GM20431 (cell line): ENCODE data around the gene MTA1.

Experiments used
- in situ Hi-C: fragments of 300-500 bp; cut with MseI, MboI; formaldehyde crosslinking; loops from one replicate; pipeline ENCODE4 v1.15.0; 2020; ENCODE audit warnings: low sequenced_read_pairs; ENCODE audit not compliant: unreplicated experiment

MTA1 gene

DNA sequence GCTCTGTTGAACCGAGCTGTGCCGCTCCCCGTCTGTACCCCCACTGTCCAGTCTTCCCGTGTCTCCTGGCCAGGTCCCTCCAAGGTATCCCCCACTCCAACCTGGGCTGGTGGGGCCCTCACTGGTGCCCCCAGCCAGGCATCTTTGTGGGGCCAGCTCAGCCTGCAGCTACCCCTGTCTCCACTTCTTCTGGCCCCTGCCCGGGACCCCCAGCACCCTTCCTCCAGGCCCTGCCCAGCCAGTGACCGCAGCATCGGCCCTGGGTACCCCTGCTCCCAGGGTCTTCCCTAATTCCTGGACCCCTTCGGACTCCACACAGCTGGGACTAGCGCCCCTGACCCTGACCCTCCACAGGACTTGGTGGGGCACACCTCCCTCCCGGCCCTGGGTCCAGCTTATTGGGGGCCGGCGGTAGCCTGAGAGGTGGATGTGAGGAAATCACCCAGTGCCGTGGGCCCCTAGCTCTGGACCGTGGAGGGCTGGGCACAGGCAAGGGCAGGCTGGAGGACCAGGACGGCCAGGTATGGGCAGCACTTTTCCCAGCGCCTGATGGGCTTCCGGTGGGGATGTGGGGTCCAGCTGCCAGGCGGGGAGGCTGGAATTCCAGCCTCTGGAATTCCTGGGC is 63.0 kb downstream of the MTA1 start:
- in situ Hi-C loops = no loop called here

DNA sequence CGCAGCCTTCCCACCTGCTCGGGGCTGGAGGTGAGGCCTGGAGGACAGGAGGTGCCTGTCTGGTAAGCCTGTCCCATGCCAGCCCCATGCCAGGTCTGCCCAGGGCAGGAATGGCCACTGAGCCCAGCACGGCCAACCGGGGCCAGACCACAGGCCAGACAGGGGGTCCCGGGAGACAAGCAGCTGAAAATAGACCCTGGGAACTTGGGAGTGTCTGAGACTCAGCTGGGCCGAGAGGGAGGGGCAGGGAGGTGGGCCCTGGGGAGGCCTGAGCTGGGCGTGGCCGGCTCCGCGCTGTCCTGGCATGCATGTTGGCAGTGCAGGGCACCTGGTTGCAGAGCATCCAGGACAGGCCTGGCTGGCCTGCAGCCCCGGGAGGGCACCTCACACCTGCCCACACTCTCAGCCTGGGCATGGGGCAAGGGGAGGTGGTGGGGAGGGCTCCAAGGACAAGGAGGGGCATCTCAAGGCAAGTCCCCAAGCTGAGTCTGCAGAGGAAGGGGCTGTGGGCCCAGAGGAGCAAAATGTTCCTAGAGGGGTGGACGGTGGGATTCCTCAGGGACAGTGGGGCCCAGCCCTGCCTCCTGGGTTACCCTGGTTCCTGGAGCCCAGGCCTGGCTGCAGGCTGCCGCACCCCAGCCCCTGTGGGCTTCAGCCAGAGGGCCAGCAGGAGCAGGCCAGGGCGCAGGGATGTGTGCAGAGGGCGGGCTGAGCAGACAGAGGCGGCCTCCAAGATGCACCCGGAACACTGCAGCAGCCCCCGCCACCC is 63.9 kb downstream of the MTA1 start:
- in situ Hi-C loops = no loop called here

GRCh38 chr14:105484069-105484996 is 64.7 kb downstream of the MTA1 start:
- in situ Hi-C loops = no loop called here

- in situ Hi-C loops = no loop called here
Measured at GRCh38 chr14:105484997-105485393, 65.4 kb downstream of the MTA1 start.

DNA sequence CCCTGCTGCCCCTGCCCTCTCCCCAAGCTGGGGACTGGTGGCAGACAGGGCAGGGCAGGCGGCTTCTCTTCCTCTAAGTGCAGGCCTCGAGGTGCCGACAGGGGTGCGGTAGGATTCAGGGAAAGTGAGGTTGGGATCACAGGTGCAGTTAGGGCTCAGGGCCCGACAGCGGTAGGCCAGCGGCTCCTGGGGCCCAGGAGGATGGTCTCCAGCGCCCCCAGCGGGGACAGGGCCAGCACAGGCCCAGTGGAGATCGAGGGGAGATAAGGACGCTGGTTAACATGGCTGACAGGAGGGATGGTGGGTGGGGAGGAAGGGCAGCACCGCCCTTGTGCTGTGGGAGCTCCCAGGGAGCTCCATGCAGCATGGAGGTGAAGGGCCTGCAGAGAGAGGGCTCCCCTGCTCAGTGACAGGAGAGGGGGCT is 66.1 kb downstream of the MTA1 start:
- in situ Hi-C loops = no loop called here

DNA sequence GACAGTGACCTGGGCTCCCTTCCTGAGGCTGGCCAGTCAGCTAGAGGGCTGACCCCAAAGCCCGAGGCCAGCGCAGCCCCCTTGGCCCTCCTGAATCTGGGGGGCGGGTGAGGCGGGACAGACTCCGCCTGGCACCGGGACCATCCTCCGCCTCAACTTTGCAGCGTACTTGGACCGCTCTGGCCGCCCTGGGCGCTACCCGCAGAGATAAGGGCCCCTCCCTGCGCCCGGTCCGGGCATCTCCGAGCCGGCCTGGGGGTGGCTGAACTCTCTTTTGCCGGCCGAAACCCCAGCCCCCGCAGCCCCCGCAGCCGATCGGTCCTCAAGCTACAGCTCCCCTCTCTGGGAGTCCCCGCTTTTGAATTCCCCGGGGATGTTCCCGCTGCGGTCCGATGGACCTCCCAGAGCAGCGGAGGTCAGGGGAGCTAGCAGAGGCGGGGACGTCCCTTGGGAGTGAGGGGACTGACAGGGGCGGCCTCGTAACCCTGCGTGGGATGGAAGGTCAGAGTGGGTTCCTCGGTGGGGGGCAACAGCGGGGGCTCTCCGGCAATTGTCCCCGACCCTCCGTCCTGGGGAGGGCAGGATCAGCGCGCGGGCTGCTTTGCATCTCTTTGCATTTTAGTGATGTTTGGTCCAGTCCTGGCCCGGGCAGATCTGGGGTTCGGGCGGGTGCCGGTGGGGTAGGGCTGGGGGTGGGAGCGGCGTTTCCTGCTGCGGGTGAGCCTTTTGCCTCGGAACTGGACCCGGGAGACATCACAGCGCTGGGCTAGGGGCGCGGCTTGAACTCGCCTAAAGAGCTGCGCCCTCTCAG is 66.7 kb downstream of the MTA1 start, which contains the start of gene CRIP1:
TSS of gene CRIP1 (plus strand) at position 724 of the 811 bp plus-strand sequence. CDS start 374 bp downstream, outside the sequence.
- in situ Hi-C loops = no loop called here

DNA sequence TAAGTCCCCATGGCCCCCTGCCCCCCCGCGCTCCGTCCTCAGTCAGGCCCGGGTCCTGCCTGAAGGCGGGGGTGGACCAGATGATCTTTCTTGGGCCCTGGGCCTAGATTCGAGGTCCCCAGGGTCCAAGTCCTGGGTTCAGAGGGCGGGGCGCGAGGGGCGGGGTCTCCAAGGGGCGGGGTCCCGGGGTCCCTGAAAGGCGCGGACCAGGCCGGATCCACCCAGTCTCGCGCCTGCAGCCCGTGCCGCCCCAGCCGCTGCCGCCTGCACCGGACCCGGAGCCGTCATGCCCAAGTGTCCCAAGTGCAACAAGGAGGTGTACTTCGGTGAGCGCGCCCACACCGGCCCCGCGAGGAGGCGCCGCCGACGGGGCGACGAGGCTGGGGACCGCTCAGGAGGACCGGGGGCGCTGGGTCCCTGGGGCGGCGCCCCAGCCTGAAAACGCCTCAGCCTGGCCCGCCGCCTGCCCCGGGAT is 67.4 kb downstream of the MTA1 start:
- in situ Hi-C loops = no loop called here

DNA sequence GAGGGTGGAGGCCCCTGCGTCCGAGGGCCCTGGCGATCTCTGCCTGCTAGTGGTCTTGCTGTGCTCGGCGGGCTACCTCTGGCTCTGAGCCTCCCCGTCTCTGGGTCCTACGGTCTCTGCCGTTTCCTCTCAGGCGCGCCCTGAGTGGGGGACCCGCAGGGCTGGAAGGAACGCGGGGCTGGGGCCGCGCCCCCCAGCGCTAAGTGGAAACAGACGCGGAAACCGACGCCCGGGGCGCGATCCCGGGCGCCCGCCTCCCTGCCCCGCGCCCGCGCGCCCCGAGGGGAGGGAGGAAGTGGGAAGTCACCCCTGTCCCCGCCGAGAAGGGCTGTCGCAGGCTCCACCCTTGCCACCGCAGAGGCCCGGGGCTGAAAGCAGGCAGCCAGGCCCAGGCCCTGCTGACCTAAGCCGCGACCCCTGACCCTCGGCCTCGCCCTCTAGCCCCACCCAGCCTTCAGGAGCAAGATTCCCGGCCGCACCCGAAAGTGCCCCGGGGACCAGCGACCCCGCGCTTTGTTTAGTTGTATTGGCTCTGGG is 67.9 kb downstream of the MTA1 start:
- in situ Hi-C loops = no loop called here

DNA sequence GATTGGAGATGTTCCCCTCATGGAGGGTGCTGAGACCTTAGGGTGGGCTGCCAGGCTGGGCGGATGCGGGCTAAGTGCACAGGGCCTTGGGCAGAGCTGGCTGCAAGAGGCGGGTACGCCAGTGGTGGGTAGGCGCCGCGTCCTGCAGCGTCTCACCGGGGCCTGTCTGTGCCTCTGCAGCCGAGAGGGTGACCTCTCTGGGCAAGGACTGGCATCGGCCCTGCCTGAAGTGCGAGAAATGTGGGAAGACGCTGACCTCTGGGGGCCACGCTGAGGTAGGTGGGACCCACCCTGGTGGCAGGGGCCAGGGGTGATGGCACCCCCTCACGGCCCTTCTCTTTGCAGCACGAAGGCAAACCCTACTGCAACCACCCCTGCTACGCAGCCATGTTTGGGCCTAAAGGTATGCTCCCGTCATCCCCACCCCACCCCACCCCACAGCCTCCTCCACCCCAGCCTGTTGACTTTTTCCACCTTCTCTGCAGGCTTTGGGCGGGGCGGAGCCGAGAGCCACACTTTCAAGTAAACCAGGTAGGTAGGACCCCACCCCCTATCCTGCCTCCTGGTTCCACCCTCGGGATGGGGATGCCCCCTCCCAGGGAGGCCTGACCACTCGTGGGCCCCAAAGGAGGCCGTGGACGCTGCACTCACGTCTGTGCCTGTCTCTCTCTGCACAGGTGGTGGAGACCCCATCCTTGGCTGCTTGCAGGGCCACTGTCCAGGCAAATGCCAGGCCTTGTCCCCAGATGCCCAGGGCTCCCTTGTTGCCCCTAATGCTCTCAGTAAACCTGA is 68.6 kb downstream of the MTA1 start:
- in situ Hi-C loops = no loop called here

DNA sequence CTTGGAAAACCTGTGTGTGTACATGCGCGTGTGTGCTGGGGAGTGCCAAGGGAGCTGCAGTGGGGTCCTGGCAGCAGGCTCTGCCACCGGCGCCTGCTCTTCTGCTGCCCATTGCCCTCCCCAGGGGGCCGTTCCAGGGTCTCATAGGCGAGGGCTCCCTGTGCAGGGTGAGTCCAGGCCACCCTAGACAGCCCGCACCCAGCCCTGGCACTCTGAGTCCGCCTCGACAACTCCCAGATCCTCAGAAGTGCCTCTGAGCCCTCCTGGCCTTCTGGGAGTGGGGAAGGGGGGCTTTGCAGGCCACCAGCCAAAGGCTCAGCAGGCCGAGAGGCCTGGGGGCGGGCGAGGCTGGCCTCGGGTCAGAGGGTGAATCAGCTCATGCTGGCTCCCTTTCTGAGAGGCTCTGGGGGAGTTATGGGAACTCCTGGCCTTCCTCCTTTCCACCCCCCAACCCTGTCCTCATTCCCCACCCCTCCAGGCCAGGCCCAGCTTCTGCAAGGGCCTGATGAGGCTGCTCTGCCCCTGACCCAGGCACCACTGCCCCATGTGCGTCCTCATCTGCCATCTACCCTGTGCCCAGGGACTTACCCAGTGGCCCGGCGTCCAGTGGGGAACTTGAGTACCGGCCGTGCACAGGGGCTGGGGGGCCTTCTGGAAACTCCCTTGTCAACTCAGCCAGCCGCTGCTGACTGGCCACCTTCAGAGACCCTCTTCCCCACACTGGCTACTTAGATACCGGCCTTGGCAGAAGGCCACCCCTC is 69.3 kb downstream of the MTA1 start:
- in situ Hi-C loops = no loop called here

- in situ Hi-C loops = no loop called here
Measured at GRCh38 chr14:105489542-105490266, 70.1 kb downstream of the MTA1 start.

GRCh38 chr14:105490267-105490571 is 70.6 kb downstream of the MTA1 start:
- in situ Hi-C loops = no loop called here

DNA sequence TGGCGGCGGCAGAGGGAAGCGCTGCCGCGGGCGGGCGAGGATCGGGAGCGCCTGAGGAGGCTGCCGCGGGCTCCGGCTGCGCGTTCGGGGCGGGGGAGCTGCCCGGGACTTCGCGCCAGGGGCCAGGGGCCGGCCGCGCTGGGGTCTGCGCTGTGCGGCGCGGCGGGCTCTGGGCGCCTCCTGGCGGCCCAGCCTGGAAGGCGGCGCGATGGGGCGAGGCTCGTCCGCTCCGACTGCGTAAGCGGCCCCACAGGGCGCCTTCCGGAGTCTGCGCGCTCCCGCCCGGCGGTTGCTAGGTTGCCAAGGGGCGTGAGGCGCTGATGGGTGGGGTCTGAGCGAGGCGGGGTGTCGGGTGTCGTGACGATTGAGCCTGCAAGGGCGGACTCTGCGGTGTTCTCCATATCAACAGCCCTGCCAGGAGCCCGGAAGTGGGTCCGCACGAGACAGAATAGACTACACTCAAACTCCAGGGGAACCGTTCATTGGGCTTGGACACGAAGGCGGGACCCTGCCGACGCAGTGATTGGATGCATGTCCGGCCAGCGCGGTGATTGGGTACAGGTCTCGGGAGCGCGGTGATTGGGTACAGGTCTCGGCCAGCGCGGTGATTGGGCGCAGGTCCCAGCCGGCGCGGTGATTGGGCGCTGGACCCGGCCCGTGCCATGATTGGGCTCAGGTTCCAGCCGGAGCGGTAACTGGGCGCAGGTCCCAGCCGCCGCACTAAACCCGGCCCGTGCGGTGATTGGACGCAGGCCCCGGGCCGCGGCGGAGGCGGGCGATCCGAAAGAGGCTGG is 71.1 kb downstream of the MTA1 start, which contains the start of gene TEDC1:
TSS of gene TEDC1 (plus strand) at position 675 of the 794 bp plus-strand sequence. CDS start 130 bp downstream, outside the sequence.
- in situ Hi-C loops = no loop called here

GRCh38 chr14:105491366-105491973 is 71.8 kb downstream of the MTA1 start:
- in situ Hi-C loops = no loop called here

GRCh38 chr14:105492031-105492970 is 72.7 kb downstream of the MTA1 start:
- in situ Hi-C loops = no loop called here
